Measurements from ENCODE around the gene SNX12. TPM values are rescaled to one million over a fixed set of nuclear protein-coding genes. Genes with fewer than 3 reads are reported as not detected.

SNX12 gene
- 63.9 and 68.9 TPM in 2 replicates for total RNA-seq

GRCh38 chrX:71068044-71068918 lies at the start of gene SNX12:
Gene SNX12, minus strand, starts transcription at chrX:71068334. Its CDS starts 28 bp downstream, at chrX:71068306.

GRCh38 chrX:71111141-71111843 lies 43.2 kb upstream of the SNX12 start, which contains the start of gene IL2RG:
Gene IL2RG, minus strand, starts transcription at chrX:71111577. Its CDS starts 38 bp downstream, at chrX:71111539.

DNA sequence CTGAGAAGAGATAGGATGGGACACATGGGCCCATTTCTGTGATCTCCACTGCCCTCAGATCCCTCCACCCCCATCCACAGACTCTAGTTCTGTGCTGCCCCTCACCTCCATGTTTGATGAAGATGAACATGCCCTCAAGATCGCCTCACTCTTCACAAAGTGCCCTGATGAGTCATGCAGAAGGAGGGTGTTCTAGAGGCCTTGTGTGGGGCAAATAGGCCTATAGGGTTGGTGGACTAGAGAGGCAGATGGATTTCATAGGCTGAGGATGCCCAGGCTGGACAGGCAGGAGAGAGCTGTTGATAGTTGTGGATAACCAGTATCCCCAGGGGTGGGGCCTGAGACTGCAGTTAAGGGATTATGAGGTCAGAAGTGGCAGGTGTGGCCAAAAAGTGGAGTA lies 38.3 kb upstream of the SNX12 start, which contains the start of gene CXorf65:
TSS of gene CXorf65 (minus strand) at position 314 of the 400 bp plus-strand sequence. CDS start at position 130, 184 bp downstream.

GRCh38 chrX:71095555-71095980 lies 27.4 kb upstream of the SNX12 start, which contains the start of gene FOXO4:
Gene FOXO4, plus strand, starts transcription at chrX:71095851. Its CDS starts 678 bp downstream, at chrX:71096529.

Small RNAs within 50 kb of the gene (small RNA-seq; reads per million reads assigned to genes)
- gene CXorf65 (not detected), gene RNU1-56P (2.5 reads per million, percentile 79 among the genes with 10 or more reads in this experiment)

Other genes starting within 250 kb of the SNX12 start
- gene TEX11, start 159.6 kb downstream of the SNX12 start, total RNA-seq: under 0.01 TPM in 1 of 2 replicates, not detected in the other
- not detected in 2 replicates for gene SLC7A3, start 137.2 kb downstream of the SNX12 start, total RNA-seq
- 3.4 and 4.8 TPM in 2 replicates for gene FOXO4, start 27.5 kb upstream of the SNX12 start, total RNA-seq
- gene CXorf65, start 38.4 kb upstream of the SNX12 start, total RNA-seq: not detected in 2 replicates
- 0.13 and 0.32 TPM in 2 replicates for gene IL2RG, start 43.2 kb upstream of the SNX12 start, total RNA-seq
- 21.6 and 23.3 TPM in 2 replicates for gene MED12, start 50.3 kb upstream of the SNX12 start, total RNA-seq
- 0.22 and 0.26 TPM in 2 replicates for gene NLGN3, start 76.5 kb upstream of the SNX12 start, total RNA-seq
- not detected in 2 replicates for gene GJB1, start 154.9 kb upstream of the SNX12 start, total RNA-seq
- 14.1 and 17.6 TPM in 2 replicates for gene ZMYM3, start 185.8 kb upstream of the SNX12 start, total RNA-seq
- 285 and 322 TPM in 2 replicates for gene NONO, start 215.3 kb upstream of the SNX12 start, total RNA-seq
- 1.1 and 1.2 TPM in 2 replicates for gene ITGB1BP2, start 233.4 kb upstream of the SNX12 start, total RNA-seq